OCI-LY3 (cell line): ENCODE measurements around the gene MCTP2.

Experiments
- H2AFZ ChIP-seq: fragments of 200-600, 300-600 bp; shearing (Covaris generic); 2 replicates; pipeline ENCODE4 v1.6.0; 2014; ENCODE audit warnings: antibody characterized with exemption, low read depth, low read length
- H3K27ac ChIP-seq: fragments of 200-600, 300-600 bp; sonication (generic); 2 replicates; pipeline ENCODE4 v1.5.1; 2014; ENCODE audit warnings: mild to moderate bottlenecking, low read length, moderate library complexity, mixed read lengths
- H3K27me3 ChIP-seq: fragments of 200-600, 300-600 bp; sonication (generic); 2 replicates; pipeline ENCODE4 v1.6.1; 2014; ENCODE audit warnings: low read depth, low read length, mixed read lengths
- H3K36me3 ChIP-seq: fragments of 200-600, 300-600 bp; sonication (generic); replicated peaks from 2 replicates; pipeline ENCODE3; 2014; ENCODE audit warnings: low read depth, low read length, mixed read lengths
- H3K4me1 ChIP-seq: fragments of 300-600, 200-600 bp; sonication (generic); 2 replicates; pipeline ENCODE4 v1.6.1; 2014; ENCODE audit warnings: low read length, mixed read lengths
- H3K4me2 ChIP-seq: fragments of 200-600, 300-600 bp; sonication (generic); 2 replicates; pipeline ENCODE4 v1.6.1; 2014; ENCODE audit warnings: low read length, mixed read lengths
- H3K4me3 ChIP-seq: fragments of 300-600, 200-600 bp; sonication (generic); 2 replicates; pipeline ENCODE4 v1.5.1; 2014; ENCODE audit warnings: antibody characterized with exemption, mild to moderate bottlenecking, low read length, moderate library complexity
- H3K79me2 ChIP-seq: fragments of 300-600, 200-600 bp; shearing (Covaris generic); 2 replicates; pipeline ENCODE4 v1.6.1; 2014; ENCODE audit warnings: mild to moderate bottlenecking, low read length, mixed read lengths
- H3K9ac ChIP-seq: fragments of 300-600, 200-600 bp; shearing (Covaris generic); 2 replicates; pipeline ENCODE4 v1.6.0; 2014; ENCODE audit warnings: mild to moderate bottlenecking, low read length, moderate library complexity
- H3K9me3 ChIP-seq: fragments of 200-600, 300-600 bp; shearing (Covaris generic); 2 replicates; pipeline ENCODE4 v1.6.1; 2014; ENCODE audit warnings: low read length, mixed read lengths; ENCODE audit not compliant: insufficient read depth
- H4K20me1 ChIP-seq: fragments of 200-600, 300-600 bp; sonication (generic); 2 replicates; pipeline ENCODE4 v1.6.1; 2016; ENCODE audit warnings: low read length, mixed read lengths; ENCODE audit not compliant: insufficient read depth
- EZH2phosphoT487 ChIP-seq: fragments of 200-600 bp; shearing (Covaris generic); IDR thresholded peaks from 2 replicates; pipeline ENCODE4 v1.6.1; 2018; ENCODE audit warnings: antibody characterized with exemption, mixed run types, low read depth
- TF ChIP-seq, protein P1 (sequence below): fragments of 200-600, 300-600 bp; sonication (generic); IDR thresholded peaks from 2 replicates; pipeline ENCODE4 v1.5.1; 2014; ENCODE audit warnings: antibody characterized with exemption, low read length, low read depth

MCTP2 gene

DNA sequence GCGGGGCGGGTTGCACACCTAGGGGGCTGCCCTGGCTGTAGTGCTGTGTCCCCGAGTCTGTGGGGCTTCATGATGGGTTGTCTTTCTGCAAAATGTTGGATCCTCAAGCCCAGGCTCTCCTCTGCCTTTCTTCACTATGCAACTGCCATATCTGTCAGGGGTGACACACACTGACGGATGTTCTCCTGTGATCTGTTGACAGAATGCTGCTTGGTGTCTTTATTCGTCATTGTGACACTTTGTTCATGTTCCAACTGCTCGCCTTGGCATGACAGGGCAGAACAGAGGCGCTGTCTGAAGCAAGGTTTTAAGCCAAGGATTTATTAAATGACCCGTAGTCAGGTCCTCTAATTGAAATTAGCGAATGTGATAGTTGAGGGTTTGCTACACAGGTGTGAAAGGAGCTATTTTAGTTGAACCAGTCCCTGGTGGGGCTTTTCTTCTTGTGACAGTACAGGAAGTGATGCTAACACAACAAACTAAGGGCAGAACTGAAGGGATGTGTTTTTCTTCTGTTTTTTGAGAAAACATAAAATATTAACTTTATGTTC is 173.4 kb downstream of the MCTP2 start:
- H3K27ac ChIP-seq, result no peak overlapping the region
- TF ChIP-seq, protein P1, sequence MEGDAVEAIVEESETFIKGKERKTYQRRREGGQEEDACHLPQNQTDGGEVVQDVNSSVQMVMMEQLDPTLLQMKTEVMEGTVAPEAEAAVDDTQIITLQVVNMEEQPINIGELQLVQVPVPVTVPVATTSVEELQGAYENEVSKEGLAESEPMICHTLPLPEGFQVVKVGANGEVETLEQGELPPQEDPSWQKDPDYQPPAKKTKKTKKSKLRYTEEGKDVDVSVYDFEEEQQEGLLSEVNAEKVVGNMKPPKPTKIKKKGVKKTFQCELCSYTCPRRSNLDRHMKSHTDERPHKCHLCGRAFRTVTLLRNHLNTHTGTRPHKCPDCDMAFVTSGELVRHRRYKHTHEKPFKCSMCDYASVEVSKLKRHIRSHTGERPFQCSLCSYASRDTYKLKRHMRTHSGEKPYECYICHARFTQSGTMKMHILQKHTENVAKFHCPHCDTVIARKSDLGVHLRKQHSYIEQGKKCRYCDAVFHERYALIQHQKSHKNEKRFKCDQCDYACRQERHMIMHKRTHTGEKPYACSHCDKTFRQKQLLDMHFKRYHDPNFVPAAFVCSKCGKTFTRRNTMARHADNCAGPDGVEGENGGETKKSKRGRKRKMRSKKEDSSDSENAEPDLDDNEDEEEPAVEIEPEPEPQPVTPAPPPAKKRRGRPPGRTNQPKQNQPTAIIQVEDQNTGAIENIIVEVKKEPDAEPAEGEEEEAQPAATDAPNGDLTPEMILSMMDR, result no peak
- no peak for TF ChIP-seq EZH2phosphoT487

DNA sequence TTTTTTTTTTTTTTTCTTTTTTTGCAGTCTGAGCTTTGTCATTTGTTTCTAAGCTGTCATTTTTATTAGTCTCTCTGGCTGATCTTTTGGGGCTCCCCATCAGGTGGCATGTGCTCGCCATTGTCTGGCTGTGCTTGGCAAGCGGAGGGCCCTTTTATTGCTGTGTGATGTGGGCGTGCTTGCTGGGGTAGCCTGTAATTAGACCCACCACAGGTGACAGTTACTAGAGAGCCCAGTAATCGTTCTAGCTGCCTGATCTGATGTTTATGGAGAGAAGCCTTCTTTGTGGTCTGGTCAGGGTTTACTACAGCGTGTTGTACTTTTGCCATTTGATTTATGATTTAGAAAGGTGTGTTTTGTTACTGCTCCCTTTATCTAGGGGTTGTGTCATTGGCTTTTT is 179.9 kb downstream of the MCTP2 start:
- H2AFZ ChIP-seq, result no peak overlapping the region
- H3K27ac ChIP-seq, result no peak overlapping the region
- H3K9me3 ChIP-seq, result no peaks in the 10 kb centered on the region
- peaks cover 10% of the 10 kb centered on the region; the same call in 1 of the 2 replicates for H3K27me3 ChIP-seq
- no peak overlapping the region for H3K4me3 ChIP-seq
- H3K79me2 ChIP-seq, result no peaks in the 10 kb centered on the region
- no peak overlapping the region for H3K9ac ChIP-seq
- no peaks in the 10 kb centered on the region for H4K20me1 ChIP-seq
- no peaks in the 10 kb centered on the region for H3K36me3 ChIP-seq
- peaks cover 5% of the 10 kb centered on the region for H3K4me1 ChIP-seq
- TF ChIP-seq, protein P1, result no peak
- TF ChIP-seq EZH2phosphoT487, result no peak
- H3K4me2 ChIP-seq, result no peak overlapping the region

More for the DNA sequence above, 173.4 kb downstream of the MCTP2 start:
- Histone ChIP-seq H3K9me3 (no peaks in the 10 kb centered on the region), H3K4me1 (no peaks in the 10 kb centered on the region), H3K9ac (no peak overlapping the region), H3K79me2 (no peaks in the 10 kb centered on the region), H2AFZ (no peak overlapping the region), H3K4me2 (no peak overlapping the region), H4K20me1 (no peaks in the 10 kb centered on the region), H3K4me3 (no peak overlapping the region), H3K36me3 (no peaks in the 10 kb centered on the region), H3K27me3 (no peaks in the 10 kb centered on the region)

DNA sequence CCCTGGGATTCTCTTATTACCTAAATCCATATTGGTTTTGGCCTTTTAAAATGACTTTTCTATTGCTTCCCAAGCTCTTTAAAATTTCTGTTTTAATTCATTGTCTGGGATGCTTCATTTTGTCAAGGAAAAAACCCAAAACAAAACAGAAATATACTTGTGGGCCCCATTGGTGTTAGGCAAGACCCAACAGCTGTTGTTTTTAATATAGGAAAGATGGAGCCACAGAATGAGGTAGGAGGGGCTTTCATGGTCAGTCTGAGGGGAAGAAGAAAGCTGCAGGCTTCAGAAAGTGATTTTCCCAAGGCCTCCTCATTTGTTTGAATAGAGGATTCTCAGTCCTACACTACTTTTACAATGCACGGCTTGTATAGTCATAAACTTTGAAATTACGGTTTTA is 180.5 kb downstream of the MCTP2 start:
- Histone ChIP-seq H3K79me2 (no peaks in the 10 kb centered on the region), H3K4me3 (no peak overlapping the region), H3K4me2 (no peak overlapping the region), H3K27me3 (peaks cover 10% of the 10 kb centered on the region; the same call in 1 of the 2 replicates), H4K20me1 (no peaks in the 10 kb centered on the region), H3K27ac (no peak overlapping the region), H3K36me3 (no peaks in the 10 kb centered on the region), H3K9me3 (no peaks in the 10 kb centered on the region), H3K9ac (no peak overlapping the region), H3K4me1 (peaks cover 5% of the 10 kb centered on the region), H2AFZ (no peak overlapping the region)
- TF ChIP-seq EZH2phosphoT487, result no peak
- TF ChIP-seq, protein P1, result no peak

DNA sequence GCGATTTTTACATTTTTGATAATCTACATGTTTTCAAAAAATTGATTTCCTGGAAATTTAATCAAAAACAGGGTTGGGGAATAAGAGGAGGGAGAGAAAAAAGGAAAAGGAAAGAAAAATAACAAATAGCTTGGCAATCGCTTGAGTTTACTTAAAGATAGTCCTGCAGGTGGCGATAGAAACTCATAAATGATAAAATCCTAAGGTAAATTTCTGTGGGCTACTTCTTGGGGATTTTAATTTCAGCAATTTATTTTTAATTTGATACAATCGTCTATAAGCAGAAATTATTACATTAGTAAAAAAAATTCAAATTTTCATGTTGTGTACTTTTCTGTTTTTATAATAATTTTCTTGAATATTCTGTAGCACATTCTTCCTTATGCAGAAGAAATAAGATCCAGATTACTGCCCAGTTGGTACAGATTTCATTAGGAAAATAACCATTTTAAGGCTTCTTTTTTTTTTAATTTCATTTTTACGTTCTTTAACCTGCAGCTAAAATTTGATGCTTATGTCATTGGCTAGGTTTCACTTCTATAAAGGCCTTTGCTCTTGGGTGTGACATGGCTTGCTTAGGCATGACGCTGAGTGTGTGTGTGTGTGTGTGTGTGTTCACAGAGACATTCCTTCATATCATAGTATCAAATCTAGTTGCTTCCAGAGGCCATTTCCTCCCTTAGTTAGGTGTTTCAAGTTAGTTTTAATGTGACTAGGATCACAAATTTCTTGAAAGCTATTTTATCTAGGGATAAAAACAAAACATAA is 181.8 kb downstream of the MCTP2 start:
- H3K27me3 ChIP-seq, result peaks cover 10% of the 10 kb centered on the region; the same call in 1 of the 2 replicates
- H3K79me2 ChIP-seq, result no peaks in the 10 kb centered on the region
- H3K27ac ChIP-seq, result no peak overlapping the region
- peak overlapping the region; percentile 34 for H3K4me2 ChIP-seq
- H3K36me3 ChIP-seq, result no peaks in the 10 kb centered on the region
- no peak overlapping the region for H3K4me3 ChIP-seq
- no peak for TF ChIP-seq EZH2phosphoT487
- TF ChIP-seq, protein P1, result peak; percentile 76
- H3K9me3 ChIP-seq, result no peaks in the 10 kb centered on the region
- H3K4me1 ChIP-seq, result peaks cover 5% of the 10 kb centered on the region
- no peak overlapping the region for H2AFZ ChIP-seq
- no peaks in the 10 kb centered on the region for H4K20me1 ChIP-seq
- H3K9ac ChIP-seq, result no peak overlapping the region
